Stimulated activated CD8-positive, alpha-beta memory T cell treated with anti-CD3 and anti-CD28 coated beads, Interleukin-4, amount 100 ng/mL, for 48 hours (primary cell): Measurements from ENCODE around the gene OPRM1.
"Not testable (repeated sequence)": the region's sequence is repeated elsewhere in the genome, so short reads cannot be mapped to it uniquely, and the experiment has no call there.

Experiments
- DNase-seq: peaks from one replicate; pipeline ENCODE4 v3.0.0-alpha.2; 2020

Gene OPRM1

GRCh38 chr6:154039231-154039842, at the start of gene OPRM1:
OPRM1 (plus strand) TSS chr6:154039240; CDS start chr6:154039545, 305 bp downstream.
- DNase-seq = peak; percentile 58

GRCh38 chr6:153989989-153990388, 49.1 kb upstream of the OPRM1 start:
- no peak for DNase-seq

GRCh38 chr6:153994004-153994403, 45.0 kb upstream of the OPRM1 start:
- DNase-seq = no peak

GRCh38 chr6:153994811-153995210, 44.2 kb upstream of the OPRM1 start:
- no peak for DNase-seq

- DNase-seq = no peak
Observed at GRCh38 chr6:153997221-153997620, 41.8 kb upstream of the OPRM1 start.

- no peak for DNase-seq
Observed at GRCh38 chr6:154001494-154002285, 37.4 kb upstream of the OPRM1 start.

GRCh38 chr6:154002894-154003293, 36.1 kb upstream of the OPRM1 start:
- DNase-seq = no peak

GRCh38 chr6:154010371-154010770, 28.7 kb upstream of the OPRM1 start:
- no peak for DNase-seq

GRCh38 chr6:154012852-154013251, 26.2 kb upstream of the OPRM1 start:
- DNase-seq = no peak

- no peak for DNase-seq
Observed at GRCh38 chr6:154017786-154018185, 21.3 kb upstream of the OPRM1 start.

GRCh38 chr6:154030646-154031045, 8.4 kb upstream of the OPRM1 start:
- DNase-seq = no peak

GRCh38 chr6:154041001-154041400, 2.0 kb downstream of the OPRM1 start:
- no peak for DNase-seq

- DNase-seq = no peak
Observed at GRCh38 chr6:154053141-154053540, 14.1 kb downstream of the OPRM1 start.

GRCh38 chr6:154056536-154056935, 17.5 kb downstream of the OPRM1 start:
- no peak for DNase-seq

- no peak for DNase-seq
Observed at GRCh38 chr6:154057098-154057497, 18.1 kb downstream of the OPRM1 start.

GRCh38 chr6:154058963-154059680, 20.1 kb downstream of the OPRM1 start:
- no peak for DNase-seq

GRCh38 chr6:154060076-154060475, 21.0 kb downstream of the OPRM1 start:
- no peak for DNase-seq

- no peak for DNase-seq
Observed at GRCh38 chr6:154070041-154070440, 31.0 kb downstream of the OPRM1 start.

- no peak for DNase-seq
Observed at GRCh38 chr6:154070657-154071056, 31.6 kb downstream of the OPRM1 start.

- no peak for DNase-seq
Observed at GRCh38 chr6:154071236-154071635, 32.2 kb downstream of the OPRM1 start.

GRCh38 chr6:154071711-154072110, 32.7 kb downstream of the OPRM1 start:
- DNase-seq = no peak

- not testable (repeated sequence) for DNase-seq
Observed at GRCh38 chr6:154078596-154078995, 39.6 kb downstream of the OPRM1 start.

- DNase-seq = no peak
Observed at GRCh38 chr6:154080461-154081189, 41.6 kb downstream of the OPRM1 start.
